HG03575 (cell line): ENCODE data around the gene DNAH17.

ENCODE experiments used
- ATAC-seq: cut with Tn5 transposase; IDR thresholded peaks from one replicate; pipeline ENCODE4 v1.9.1; 2021; ENCODE audit not compliant: unreplicated experiment, insufficient number of reproducible peaks, low FRiP score; ENCODE audit errors: extremely low read depth

DNAH17 gene

GRCh38 chr17:78392295-78392694 is 184.9 kb downstream of the DNAH17 start:
- ATAC-seq: no peak

DNA sequence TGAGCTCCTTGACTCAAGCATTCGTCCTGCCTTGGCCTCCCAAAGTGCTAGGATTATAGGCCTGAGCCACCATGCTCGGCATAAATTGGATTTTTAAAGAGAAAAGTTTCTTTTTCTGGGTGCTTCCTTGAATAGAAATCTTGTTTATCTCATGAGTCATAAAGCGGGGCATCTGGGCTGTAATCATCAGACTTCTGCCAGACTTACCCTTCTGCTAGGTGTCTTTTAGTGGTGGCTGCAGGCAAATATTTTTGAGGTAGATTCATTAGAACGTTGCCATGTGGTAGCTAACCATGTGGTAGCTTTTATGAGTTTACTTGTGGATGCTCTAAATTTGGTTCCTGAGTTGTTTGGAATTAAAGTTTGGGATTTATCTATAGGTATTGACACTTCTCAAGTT is 185.4 kb downstream of the DNAH17 start:
- ATAC-seq: no peak

- ATAC-seq: no peak
Measured at GRCh38 chr17:78391051-78391431, 186.2 kb downstream of the DNAH17 start.

- ATAC-seq: no peak
Measured at GRCh38 chr17:78390241-78391050, 186.8 kb downstream of the DNAH17 start.

DNA sequence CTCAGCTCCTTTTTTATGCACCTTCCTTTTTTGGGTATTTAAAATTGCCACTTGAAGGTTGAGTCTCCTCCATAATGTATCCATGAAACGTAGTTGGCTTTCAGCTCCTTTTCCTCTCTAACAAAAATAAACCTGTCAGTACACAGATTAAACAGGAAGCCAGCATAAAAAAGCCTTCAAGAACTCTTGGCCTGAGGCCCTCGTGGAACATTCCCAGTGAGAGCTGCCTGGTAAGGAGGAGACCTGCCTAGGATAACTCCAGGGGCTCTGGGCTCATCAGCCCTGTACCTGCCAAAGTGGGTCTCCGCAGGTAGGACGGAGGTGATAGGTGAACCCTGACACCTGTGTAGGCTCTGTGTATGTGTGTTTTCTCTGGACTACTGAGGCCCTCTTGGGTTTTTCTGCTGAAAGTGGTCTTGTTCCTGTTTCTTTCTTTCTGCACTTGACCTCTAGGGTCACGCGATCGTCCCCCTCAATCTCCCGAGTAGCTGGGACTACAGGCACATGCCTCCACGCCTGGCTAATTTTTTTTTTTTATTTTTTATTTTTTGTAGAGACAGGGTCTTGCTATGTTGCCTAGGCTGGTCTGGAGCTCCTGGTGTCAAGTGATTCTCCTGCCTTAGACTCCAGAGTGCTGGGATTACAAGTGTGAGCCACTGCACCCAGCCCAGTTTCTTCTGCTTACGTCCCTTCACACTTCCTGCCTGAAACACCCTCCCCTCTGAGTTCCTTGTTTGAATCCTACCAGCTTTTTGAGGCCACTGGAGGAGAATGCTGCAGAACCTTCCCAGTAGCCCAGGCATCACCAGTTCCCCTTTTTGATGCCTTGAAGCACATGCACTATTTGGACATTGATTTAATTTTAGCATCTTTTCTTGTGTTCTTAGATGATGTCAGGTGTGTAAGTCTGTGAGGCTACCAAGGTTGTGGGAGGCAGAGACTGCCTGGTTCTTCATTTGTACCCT is 188.9 kb downstream of the DNAH17 start:
- no peak for ATAC-seq

- no peak for ATAC-seq
Measured at GRCh38 chr17:78384479-78385175, 192.6 kb downstream of the DNAH17 start.

- no peak for ATAC-seq
Measured at GRCh38 chr17:78383725-78384471, 193.3 kb downstream of the DNAH17 start.

- ATAC-seq: no peak
Measured at GRCh38 chr17:78381601-78382232, 195.5 kb downstream of the DNAH17 start.

GRCh38 chr17:78380370-78380769 is 196.8 kb downstream of the DNAH17 start:
- ATAC-seq: no peak

DNA sequence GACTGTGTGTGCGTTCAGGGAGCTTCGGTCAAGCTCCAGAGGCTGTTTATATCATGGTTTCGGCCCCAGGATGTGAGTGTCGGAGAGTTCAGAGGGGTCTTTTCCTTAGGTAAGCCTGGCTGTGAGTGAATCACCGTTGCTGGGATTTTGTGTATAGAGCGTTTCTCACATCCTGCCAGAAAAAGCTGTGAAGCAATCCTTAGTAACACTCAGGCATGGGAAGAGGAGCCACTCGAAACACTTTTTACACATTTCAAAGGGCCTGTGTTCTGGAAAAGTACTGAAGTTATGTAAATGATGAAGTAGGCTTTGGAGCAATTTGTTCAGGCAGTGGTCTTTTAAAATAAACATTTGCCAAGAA is 198.1 kb downstream of the DNAH17 start:
- no peak for ATAC-seq

DNA sequence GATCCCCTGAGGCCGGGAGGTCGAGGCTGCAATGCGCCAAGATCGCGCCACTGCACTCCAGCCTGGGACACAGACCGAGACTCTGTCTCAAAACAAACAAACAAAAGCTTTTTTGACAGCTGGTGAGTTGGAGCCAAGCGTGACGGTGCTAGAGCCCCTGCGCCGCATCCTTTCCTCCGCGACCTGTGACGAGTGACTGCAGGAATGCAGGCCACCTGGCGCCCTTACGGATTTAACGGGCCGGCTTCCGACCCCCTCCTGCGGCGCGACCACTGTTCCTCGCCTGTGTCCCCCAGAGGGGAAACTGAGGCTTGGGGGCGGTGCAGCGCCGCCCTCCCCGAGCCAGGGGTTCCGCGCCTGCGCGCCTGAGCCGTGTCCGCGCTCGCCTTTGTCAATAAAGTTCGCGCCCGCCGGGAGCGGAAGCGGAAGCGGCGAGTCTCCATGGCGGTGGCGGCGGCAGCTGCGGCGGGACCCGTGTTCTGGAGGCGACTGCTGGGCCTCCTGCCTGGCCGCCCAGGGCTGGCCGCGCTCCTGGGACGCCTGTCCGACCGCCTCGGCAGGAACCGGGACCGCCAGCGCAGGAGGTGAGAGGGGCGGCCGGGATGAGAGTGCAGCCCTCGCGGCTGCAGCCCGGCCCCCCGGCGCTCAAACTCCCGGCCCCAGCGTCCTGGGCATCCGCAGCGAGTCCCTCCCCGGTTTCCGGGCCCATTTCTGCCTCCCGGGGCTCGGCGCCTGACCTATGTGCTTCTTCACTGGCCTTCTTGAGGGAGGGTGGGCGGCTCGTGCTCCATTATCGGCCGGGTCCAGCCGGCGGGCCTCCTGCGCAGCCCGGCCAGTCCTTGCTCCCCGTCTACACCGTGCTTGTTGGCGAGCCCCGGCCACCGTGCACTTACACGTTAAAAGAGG is 198.7 kb downstream of the DNAH17 start, which contains the start of gene PGS1:
Gene PGS1 (plus strand): TSS at position 425 of the 906 bp plus-strand sequence. CDS start 17 bp downstream, at position 442.
- ATAC-seq: no peak

GRCh38 chr17:78377858-78378224 is 199.4 kb downstream of the DNAH17 start:
- ATAC-seq: no peak

GRCh38 chr17:78376161-78376560 is 201.0 kb downstream of the DNAH17 start:
- no peak for ATAC-seq

GRCh38 chr17:78375401-78376151 is 201.6 kb downstream of the DNAH17 start:
- ATAC-seq: no peak

DNA sequence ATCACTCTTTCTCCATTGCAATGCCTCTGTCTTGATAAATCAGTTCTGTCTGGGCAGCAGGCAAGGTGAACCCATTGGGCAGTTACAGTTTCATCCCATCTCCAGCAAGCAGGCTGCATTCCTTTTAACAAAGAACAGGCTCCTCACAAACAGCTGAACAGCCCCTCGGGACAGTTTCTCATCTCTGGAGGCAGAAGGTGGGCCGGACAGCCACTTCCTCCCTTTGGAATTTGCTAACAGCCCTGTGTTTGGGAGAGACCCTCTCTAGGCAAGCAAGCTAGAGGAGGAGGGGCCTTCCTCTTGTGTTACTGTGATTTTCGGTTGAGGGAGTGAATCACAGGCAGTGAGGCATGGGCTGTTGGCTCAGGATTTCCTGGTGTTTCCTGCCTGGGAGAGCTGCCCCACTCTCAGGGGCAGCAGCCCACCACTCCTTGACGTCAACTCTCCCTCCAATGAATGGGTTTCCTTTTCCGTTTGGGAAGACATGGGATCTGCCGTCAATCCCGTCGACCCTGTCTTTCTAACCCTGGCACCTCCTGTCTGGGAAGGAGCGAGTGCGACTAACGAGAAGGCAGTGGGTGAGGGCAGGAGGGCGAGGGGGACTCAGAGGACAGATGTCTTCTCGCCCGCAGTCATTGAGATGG is 202.4 kb downstream of the DNAH17 start:
- no peak for ATAC-seq

- no peak for ATAC-seq
Measured at GRCh38 chr17:78374189-78374588, 203.0 kb downstream of the DNAH17 start.
